SK-N-SH treated with all-trans-retinoic acid at 6 μM for 48 hours (cell line): Measurements from ENCODE around the gene TBCEL.

Experiments
- PPARA ChIP-seq: fragments of 250-450 bp; sonication (Bioruptor Pico); IDR thresholded peaks from 2 replicates; pipeline ENCODE4 v1.5.0; 2020; ENCODE audit warnings: mild to moderate bottlenecking, borderline replicate concordance
- SNAI2 ChIP-seq: fragments of 250-450 bp; sonication (Bioruptor Pico); IDR thresholded peaks from 2 replicates; pipeline ENCODE4 v1.5.0; 2020; ENCODE audit warnings: mild to moderate bottlenecking, moderate library complexity
- ZNF8 ChIP-seq: fragments of 450-650 bp; formaldehyde crosslinking; IDR thresholded peaks from 2 replicates; pipeline ENCODE4 v1.5.0; 2020; ENCODE audit warnings: mild to moderate bottlenecking, moderate library complexity

GRCh38 chr11:121059605-121060004, 35.7 kb downstream of the TBCEL start:
- TF ChIP-seq SNAI2 (CRISPR knock-in tag) (no peak), PPARA (CRISPR knock-in tag) (no peak), ZNF8 (CRISPR knock-in tag) (no peak)
